ENCODE data around the gene PTPRK.

The PTPRK gene

DNA sequence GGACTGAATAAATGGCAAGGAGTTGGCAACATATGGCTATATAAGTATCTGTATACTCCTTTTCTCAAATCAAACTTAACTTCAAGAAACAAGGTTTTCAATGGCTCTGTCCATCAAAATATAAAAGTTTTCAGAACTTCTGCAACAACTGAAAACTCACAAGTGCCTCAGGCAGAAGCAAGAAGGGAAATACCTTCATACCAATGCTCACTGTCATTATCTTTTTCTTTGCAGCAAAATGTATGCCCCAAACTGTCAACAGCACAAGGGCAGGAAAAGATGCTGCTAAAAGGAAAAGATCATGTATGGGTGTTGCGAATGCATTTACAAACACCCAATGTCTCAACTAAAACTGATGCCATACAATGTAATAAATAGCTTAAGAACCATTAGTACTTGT is 45.9 kb downstream of the PTPRK start:
- H3K27me3 ChIP-seq (ENCODE audit: insufficient read depth, low read length): no peaks in the 10 kb centered on the region
- H3K27ac ChIP-seq (ENCODE audit: low read depth, low read length): no peak overlapping the region
- no peak overlapping the region for H2AFZ ChIP-seq (ENCODE audit: low read length, unreplicated experiment)
- no peaks in the 10 kb centered on the region for H3K36me3 ChIP-seq (ENCODE audit: insufficient read depth, low read length)
- peaks cover 27% of the 10 kb centered on the region for H3K4me1 ChIP-seq (ENCODE audit: control insufficient read depth, insufficient read depth, low read length, unreplicated experiment)
- H3K79me2 ChIP-seq (ENCODE audit: control insufficient read depth, insufficient read depth, low read length, unreplicated experiment): peaks cover 12% of the 10 kb centered on the region
- H3K4me3 ChIP-seq (ENCODE audit: low read depth, low read length): no peak overlapping the region

DNA sequence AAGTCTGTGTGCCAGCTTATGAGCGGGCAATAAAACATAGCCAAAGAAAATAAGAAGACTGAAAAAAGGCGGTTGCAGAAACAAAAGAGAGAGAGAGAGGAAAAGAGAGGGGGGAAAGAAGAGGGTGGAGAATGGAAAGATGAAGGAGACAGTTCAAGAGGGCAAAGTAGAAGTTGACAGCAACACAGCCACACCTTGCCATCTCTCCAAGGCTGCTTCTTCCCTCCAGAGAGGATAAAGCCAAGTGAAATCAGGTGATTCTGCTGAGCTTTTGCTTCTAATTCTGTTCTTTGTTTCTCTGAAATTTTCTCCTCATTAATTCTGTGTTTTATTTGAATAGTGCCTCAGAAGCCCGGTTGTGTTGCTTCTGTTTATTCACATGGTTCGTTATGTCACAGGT is 48.5 kb downstream of the PTPRK start:
- no peak overlapping the region for H3K27ac ChIP-seq (ENCODE audit: low read depth, low read length)
- H3K79me2 ChIP-seq (ENCODE audit: control insufficient read depth, insufficient read depth, low read length, unreplicated experiment): peaks cover 8% of the 10 kb centered on the region

DNA sequence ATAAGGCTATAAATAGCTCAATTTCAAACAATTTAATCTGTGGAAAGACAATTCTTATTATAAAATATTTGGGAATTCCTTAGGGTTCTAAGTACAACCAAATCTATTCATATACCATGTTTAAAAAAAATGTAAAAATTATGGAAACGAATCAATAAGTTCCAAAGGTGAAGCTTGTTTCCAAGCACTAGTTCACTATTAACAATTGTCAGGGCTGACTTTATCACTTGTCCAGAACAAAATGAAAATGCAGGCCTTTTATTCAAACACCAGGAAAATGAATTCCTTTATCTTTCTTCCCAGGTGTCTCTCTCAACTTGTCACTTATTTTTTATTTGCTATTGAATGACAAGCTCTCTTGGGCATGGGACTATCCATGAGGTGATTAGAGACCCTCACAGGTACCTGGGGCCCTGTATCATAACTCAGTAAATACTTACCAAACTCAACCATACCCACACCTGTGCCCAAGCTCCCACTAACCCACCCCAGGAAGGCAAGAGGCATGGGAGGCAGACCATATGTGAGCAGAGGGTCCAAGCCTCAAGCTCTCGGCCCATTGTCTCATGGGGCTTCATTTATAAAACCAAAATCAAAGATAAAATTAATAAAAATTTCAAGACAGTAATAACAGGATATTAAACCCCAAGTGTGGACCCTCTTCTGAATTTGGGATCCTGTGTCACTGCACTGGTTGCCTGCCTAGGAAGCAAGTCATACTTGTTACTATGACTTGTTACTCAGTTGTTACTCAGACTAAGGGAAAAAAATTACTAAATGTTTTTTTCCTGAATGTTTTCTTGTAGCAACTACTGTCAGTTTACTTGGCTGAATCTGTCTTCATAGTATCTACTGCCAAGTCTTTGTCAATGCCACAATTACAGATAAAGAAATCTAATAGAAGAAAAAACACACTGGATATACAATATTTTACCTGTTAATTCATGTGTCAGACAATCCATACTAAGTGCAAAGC is 54.7 kb downstream of the PTPRK start:
- no peak overlapping the region for H3K27ac ChIP-seq (ENCODE audit: low read depth, low read length)
- H3K79me2 ChIP-seq (ENCODE audit: control insufficient read depth, insufficient read depth, low read length, unreplicated experiment): no peaks in the 10 kb centered on the region

More for the DNA sequence above, 48.5 kb downstream of the PTPRK start:
- H3K36me3 ChIP-seq (ENCODE audit: insufficient read depth, low read length): no peaks in the 10 kb centered on the region
- no peaks in the 10 kb centered on the region for H3K27me3 ChIP-seq (ENCODE audit: insufficient read depth, low read length)
- no peak overlapping the region for H2AFZ ChIP-seq (ENCODE audit: low read length, unreplicated experiment)
- H3K4me1 ChIP-seq (ENCODE audit: control insufficient read depth, insufficient read depth, low read length, unreplicated experiment): peaks cover 23% of the 10 kb centered on the region
- no peak overlapping the region for H3K4me3 ChIP-seq (ENCODE audit: low read depth, low read length)

DNA sequence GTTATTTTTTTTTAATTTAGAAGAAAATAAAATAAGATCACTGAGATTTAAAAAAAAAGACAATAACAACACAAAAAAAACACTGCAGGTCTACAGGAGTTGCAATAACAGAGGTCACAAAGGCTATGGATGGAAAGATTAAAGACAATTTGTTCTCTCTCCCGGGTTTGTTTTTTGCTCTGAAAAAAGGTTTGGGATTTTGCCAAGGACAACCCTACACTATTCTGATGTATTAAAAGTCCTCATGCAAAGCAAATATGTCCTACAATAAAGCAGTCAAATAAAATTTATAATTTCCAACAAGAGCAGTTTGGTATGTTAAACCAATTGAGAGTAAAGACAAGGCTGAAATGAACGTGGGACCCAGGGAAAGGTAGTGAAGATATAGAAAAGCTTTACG is 55.6 kb downstream of the PTPRK start:
- Histone ChIP-seq H3K4me1 (ENCODE audit: control insufficient read depth, insufficient read depth, low read length, unreplicated experiment) (peaks cover 21% of the 10 kb centered on the region), H3K4me3 (ENCODE audit: low read depth, low read length) (no peak overlapping the region), H3K36me3 (ENCODE audit: insufficient read depth, low read length) (no peaks in the 10 kb centered on the region), H3K27me3 (ENCODE audit: insufficient read depth, low read length) (no peaks in the 10 kb centered on the region), H2AFZ (ENCODE audit: low read length, unreplicated experiment) (no peak overlapping the region), H3K79me2 (ENCODE audit: control insufficient read depth, insufficient read depth, low read length, unreplicated experiment) (no peaks in the 10 kb centered on the region), H3K27ac (ENCODE audit: low read depth, low read length) (no peak overlapping the region)

More for the DNA sequence above, 54.7 kb downstream of the PTPRK start:
- Histone ChIP-seq H3K4me1 (ENCODE audit: control insufficient read depth, insufficient read depth, low read length, unreplicated experiment) (peaks cover 21% of the 10 kb centered on the region), H3K36me3 (ENCODE audit: insufficient read depth, low read length) (no peaks in the 10 kb centered on the region), H3K27me3 (ENCODE audit: insufficient read depth, low read length) (no peaks in the 10 kb centered on the region), H3K4me3 (ENCODE audit: low read depth, low read length) (no peak overlapping the region), H2AFZ (ENCODE audit: low read length, unreplicated experiment) (no peak overlapping the region)

DNA sequence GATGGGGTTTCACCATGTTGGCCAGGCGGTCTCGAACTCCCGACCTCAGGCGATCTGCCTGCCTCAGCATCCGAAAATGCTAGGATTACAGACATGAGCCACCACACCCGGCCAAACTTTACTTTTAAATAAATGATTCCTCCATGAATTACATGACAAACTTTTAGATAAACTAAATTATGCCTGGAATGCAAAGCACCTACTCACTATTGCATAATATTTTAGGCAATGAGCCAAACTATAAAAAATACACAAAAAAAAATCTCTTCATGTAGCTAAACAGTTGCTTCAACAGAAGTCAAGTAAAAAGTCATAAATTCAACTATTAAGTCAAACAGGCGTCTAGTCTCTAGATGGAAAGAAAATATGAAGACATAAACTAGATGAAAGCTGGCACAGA is 56.5 kb downstream of the PTPRK start:
- Histone ChIP-seq H3K27me3 (ENCODE audit: insufficient read depth, low read length) (no peaks in the 10 kb centered on the region), H3K27ac (ENCODE audit: low read depth, low read length) (no peak overlapping the region), H3K4me1 (ENCODE audit: control insufficient read depth, insufficient read depth, low read length, unreplicated experiment) (peaks cover 21% of the 10 kb centered on the region), H3K79me2 (ENCODE audit: control insufficient read depth, insufficient read depth, low read length, unreplicated experiment) (no peaks in the 10 kb centered on the region), H3K36me3 (ENCODE audit: insufficient read depth, low read length) (no peaks in the 10 kb centered on the region), H2AFZ (ENCODE audit: low read length, unreplicated experiment) (no peak overlapping the region), H3K4me3 (ENCODE audit: low read depth, low read length) (no peak overlapping the region)

DNA sequence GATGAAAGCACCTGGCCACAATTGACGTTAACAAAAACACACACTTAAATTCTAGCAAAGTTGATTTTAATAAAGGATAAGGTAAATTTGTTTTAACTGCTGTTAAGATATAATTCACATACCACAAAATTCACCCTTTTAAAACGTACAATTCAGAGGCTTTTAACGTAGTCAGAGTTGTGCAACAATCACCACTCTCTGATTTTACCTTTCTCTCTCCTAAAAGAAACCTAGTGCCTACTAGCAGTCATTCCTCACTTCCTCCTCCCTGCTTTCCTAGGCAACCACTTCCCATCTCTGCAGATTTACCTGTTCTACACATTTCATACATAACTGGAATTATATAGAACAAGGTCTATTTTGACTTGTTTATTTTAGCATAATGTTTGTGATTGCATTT is 58.9 kb downstream of the PTPRK start:
- H3K27me3 ChIP-seq (ENCODE audit: insufficient read depth, low read length): no peaks in the 10 kb centered on the region

DNA sequence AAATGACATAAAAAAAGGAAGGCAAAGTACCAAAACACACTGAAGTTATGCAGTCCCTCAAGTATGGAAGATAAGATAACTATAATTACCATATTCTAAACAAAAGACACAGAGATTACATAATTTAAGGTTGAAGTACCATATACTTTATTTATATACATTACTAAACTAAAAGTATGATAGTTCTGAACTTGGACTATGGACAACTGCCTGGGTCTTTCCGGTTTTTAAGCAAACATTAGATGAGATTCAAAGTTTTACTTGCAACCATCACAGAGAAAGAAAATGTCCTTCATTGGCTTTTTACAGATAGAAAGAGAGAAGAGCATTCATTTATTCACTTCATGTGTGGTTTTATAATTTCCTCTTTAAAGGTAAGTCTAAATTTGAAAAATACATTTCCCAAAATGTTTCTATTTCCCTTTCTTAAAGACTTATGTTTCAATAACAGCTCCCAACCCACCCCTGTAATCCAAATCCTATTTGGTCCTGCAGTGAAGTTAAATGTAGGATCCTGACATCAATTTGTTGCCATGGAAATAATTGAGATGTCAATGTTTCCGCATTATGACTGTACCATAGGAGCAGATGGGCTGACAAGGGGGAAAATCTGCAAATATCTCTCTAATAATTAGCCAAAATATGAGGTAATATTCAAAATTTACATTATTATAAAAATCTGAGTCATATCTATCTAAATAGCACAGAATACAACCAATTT is 63.7 kb downstream of the PTPRK start:
- H3K4me3 ChIP-seq (ENCODE audit: low read depth, low read length): no peak overlapping the region
- peaks cover 5% of the 10 kb centered on the region for H3K79me2 ChIP-seq (ENCODE audit: control insufficient read depth, insufficient read depth, low read length, unreplicated experiment)

More for the DNA sequence above, 58.9 kb downstream of the PTPRK start:
- H3K4me3 ChIP-seq (ENCODE audit: low read depth, low read length): no peak overlapping the region
- H3K27ac ChIP-seq (ENCODE audit: low read depth, low read length): no peak overlapping the region
- peaks cover 21% of the 10 kb centered on the region for H3K4me1 ChIP-seq (ENCODE audit: control insufficient read depth, insufficient read depth, low read length, unreplicated experiment)
- no peaks in the 10 kb centered on the region for H3K36me3 ChIP-seq (ENCODE audit: insufficient read depth, low read length)
- no peak overlapping the region for H2AFZ ChIP-seq (ENCODE audit: low read length, unreplicated experiment)
- no peaks in the 10 kb centered on the region for H3K79me2 ChIP-seq (ENCODE audit: control insufficient read depth, insufficient read depth, low read length, unreplicated experiment)

DNA sequence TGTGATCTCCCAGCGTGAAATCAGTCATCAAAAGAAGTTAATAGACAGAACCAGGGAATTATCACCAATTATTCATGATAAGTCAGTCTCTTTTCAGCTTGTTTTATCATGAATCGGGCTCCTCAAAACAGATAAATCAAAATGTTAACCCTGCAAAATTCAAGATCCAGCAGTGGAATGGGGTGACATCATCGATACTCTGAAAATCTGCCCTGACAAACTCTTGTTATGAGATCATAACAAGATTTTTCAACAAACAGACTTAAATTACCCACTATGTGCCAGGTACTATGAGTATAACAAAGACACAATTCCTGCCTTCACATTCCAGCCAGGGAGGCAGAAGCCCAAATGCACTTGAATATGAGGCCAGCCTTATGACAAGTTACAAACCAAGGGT is 64.4 kb downstream of the PTPRK start:
- Histone ChIP-seq H3K79me2 (ENCODE audit: control insufficient read depth, insufficient read depth, low read length, unreplicated experiment) (peaks cover 5% of the 10 kb centered on the region), H3K36me3 (ENCODE audit: insufficient read depth, low read length) (no peaks in the 10 kb centered on the region), H3K4me1 (ENCODE audit: control insufficient read depth, insufficient read depth, low read length, unreplicated experiment) (no peaks in the 10 kb centered on the region), H2AFZ (ENCODE audit: low read length, unreplicated experiment) (no peak overlapping the region), H3K27ac (ENCODE audit: low read depth, low read length) (no peak overlapping the region), H3K4me3 (ENCODE audit: low read depth, low read length) (no peak overlapping the region), H3K27me3 (ENCODE audit: insufficient read depth, low read length) (no peaks in the 10 kb centered on the region)

More for the DNA sequence above, 63.7 kb downstream of the PTPRK start:
- Histone ChIP-seq H2AFZ (ENCODE audit: low read length, unreplicated experiment) (no peak overlapping the region), H3K27me3 (ENCODE audit: insufficient read depth, low read length) (no peaks in the 10 kb centered on the region), H3K36me3 (ENCODE audit: insufficient read depth, low read length) (no peaks in the 10 kb centered on the region), H3K4me1 (ENCODE audit: control insufficient read depth, insufficient read depth, low read length, unreplicated experiment) (no peaks in the 10 kb centered on the region), H3K27ac (ENCODE audit: low read depth, low read length) (no peak overlapping the region)

DNA sequence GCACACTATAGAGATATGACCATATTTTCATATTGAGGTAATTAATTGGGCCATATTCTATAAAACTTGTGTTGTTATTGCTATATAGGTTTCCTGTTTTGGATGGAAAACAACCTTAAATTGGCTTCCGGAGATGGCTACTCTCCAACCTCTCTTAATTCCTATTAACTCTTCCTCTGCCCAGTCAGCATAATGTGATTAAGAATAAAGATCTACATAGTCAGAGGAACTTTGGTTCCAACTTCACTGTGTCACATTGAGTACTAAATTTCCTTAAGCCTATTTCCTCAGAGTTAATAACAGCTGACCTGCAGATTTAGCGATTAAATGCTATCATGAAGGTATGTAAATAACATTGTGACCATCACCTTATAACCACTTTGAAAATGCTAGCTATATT is 67.7 kb downstream of the PTPRK start:
- Histone ChIP-seq H3K79me2 (ENCODE audit: control insufficient read depth, insufficient read depth, low read length, unreplicated experiment) (peaks cover 5% of the 10 kb centered on the region), H3K27ac (ENCODE audit: low read depth, low read length) (no peak overlapping the region), H3K27me3 (ENCODE audit: insufficient read depth, low read length) (no peaks in the 10 kb centered on the region), H2AFZ (ENCODE audit: low read length, unreplicated experiment) (no peak overlapping the region), H3K36me3 (ENCODE audit: insufficient read depth, low read length) (no peaks in the 10 kb centered on the region), H3K4me1 (ENCODE audit: control insufficient read depth, insufficient read depth, low read length, unreplicated experiment) (no peaks in the 10 kb centered on the region), H3K4me3 (ENCODE audit: low read depth, low read length) (no peak overlapping the region)

DNA sequence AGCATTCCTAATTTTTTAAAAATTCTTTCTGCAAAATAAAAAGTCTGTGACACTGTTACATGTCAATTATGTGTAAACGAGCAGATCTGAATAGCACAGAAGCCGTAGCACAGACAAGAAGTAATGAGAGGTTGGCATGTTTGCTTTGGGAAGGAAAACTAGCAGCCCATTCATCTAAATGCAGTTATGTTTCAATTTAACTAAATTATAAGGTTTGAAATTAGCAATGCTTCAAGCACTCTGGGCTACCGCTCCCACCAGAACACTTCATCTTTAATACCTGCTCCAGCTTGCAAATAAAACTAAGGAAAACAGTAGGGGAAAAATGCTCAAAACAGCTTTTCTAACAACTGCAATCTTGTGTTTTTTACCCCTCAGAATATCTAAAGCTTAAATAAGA is 73.9 kb downstream of the PTPRK start:
- no peak overlapping the region for H3K27ac ChIP-seq (ENCODE audit: low read depth, low read length)
- no peaks in the 10 kb centered on the region for H3K79me2 ChIP-seq (ENCODE audit: control insufficient read depth, insufficient read depth, low read length, unreplicated experiment)
- H2AFZ ChIP-seq (ENCODE audit: low read length, unreplicated experiment): no peak overlapping the region
- no peaks in the 10 kb centered on the region for H3K36me3 ChIP-seq (ENCODE audit: insufficient read depth, low read length)
- H3K4me1 ChIP-seq (ENCODE audit: control insufficient read depth, insufficient read depth, low read length, unreplicated experiment): no peaks in the 10 kb centered on the region
- H3K27me3 ChIP-seq (ENCODE audit: insufficient read depth, low read length): no peaks in the 10 kb centered on the region
- no peak overlapping the region for H3K4me3 ChIP-seq (ENCODE audit: low read depth, low read length)
